ENCODE measurements around the gene MVK.

GRCh38 chr12:109595321-109595902 is 21.8 kb downstream of the MVK start:
- TF ChIP-seq, protein P1, sequence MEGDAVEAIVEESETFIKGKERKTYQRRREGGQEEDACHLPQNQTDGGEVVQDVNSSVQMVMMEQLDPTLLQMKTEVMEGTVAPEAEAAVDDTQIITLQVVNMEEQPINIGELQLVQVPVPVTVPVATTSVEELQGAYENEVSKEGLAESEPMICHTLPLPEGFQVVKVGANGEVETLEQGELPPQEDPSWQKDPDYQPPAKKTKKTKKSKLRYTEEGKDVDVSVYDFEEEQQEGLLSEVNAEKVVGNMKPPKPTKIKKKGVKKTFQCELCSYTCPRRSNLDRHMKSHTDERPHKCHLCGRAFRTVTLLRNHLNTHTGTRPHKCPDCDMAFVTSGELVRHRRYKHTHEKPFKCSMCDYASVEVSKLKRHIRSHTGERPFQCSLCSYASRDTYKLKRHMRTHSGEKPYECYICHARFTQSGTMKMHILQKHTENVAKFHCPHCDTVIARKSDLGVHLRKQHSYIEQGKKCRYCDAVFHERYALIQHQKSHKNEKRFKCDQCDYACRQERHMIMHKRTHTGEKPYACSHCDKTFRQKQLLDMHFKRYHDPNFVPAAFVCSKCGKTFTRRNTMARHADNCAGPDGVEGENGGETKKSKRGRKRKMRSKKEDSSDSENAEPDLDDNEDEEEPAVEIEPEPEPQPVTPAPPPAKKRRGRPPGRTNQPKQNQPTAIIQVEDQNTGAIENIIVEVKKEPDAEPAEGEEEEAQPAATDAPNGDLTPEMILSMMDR (IDR thresholded peaks at IDR 0.05; ENCODE audit: insufficient read depth, low read depth, low read length): no peak
- no peak for TF ChIP-seq EZH2 (IDR thresholded peaks at IDR 0.05; ENCODE audit: insufficient read depth, low read length)

Data from astrocyte (in vitro differentiated cells and primary cell).